Prostate gland (tissue), 2 donors: ENCODE measurements around the gene ACVR2B. TPM values are rescaled to one million over a fixed set of nuclear protein-coding genes. Genes with fewer than 3 reads are reported as not detected.

Source experiments
- DNase-seq: peaks from one replicate; pipeline ENCODE4 v3.0.0-alpha.2; 2019; ENCODE audit warnings: low spot score
- H3K27ac ChIP-seq, 2 donors: fragments of 200-600 bp; sonication (generic); 2 replicates each; pipeline ENCODE4 v1.5.1; 2017 to 2019
- H3K27me3 ChIP-seq: fragments of 200-600 bp; sonication (generic); replicated peaks from 2 replicates; pipeline ENCODE4 v1.5.1; 2019; ENCODE audit not compliant: insufficient read depth
- H3K36me3 ChIP-seq, 2 donors: fragments of 200-600 bp; sonication (generic); 1 replicate in 1 of 2; 2 replicates in 1 of 2; pipeline versions ENCODE4 v1.5.1 to v1.8.1; 2017 to 2019
- H3K4me1 ChIP-seq: fragments of 200-600 bp; sonication (generic); replicated peaks from 2 replicates; pipeline ENCODE4 v1.5.1; 2019
- H3K4me3 ChIP-seq, 2 donors: fragments of 200-600 bp; sonication (generic); 2 replicates each; pipeline ENCODE4 v1.5.1; 2017 to 2019
- H3K9me3 ChIP-seq: fragments of 200-600 bp; sonication (generic); 2 replicates; pipeline ENCODE4 v1.5.1; 2017
- POLR2A ChIP-seq: fragments of 450-650 bp; IDR thresholded peaks from one replicate; pipeline ENCODE4 v1.6.1; 2016; ENCODE audit warnings: antibody characterized with exemption, mild to moderate bottlenecking
- POLR2AphosphoS5 ChIP-seq: sonication (generic); formaldehyde crosslinking; IDR thresholded peaks from one replicate; pipeline ENCODE4 v1.6.1; 2017; ENCODE audit warnings: antibody characterized with exemption
- WGBS: methylation state at CpG from one replicate; pipeline ENCODE4 v1.1.5; 2018; 5-methylcytosine and 5-hydroxymethylcytosine counted together
- intact Hi-C: fragments of 100-400 bp; cut with DNase I; formaldehyde crosslinking; loops from one replicate; pipeline ENCODE4 v1.14.2; 2022
- total RNA-seq, 2 donors: library from RNA; depleted of rRNA; stranded (reverse); fragments of >200 nt; gene quantifications; one replicate each; pipeline ENCODE4 v1.1.0, GENCODE V29; 2016
- TF ChIP-seq, protein P1 (sequence below), 4 experiments: fragments of 200-600 bp in 2 of 4; fragments of 450-650 bp in 2 of 4; sonication (generic) in 2 of 4; IDR thresholded peaks; 1 replicate in 3 of 4; 2 replicates in 1 of 4; pipeline ENCODE4 v1.5.1; 2016 to 2019; ENCODE audit warnings: antibody characterized with exemption in 4 of 4, mild to moderate bottlenecking in 2 of 4, moderate library complexity in 2 of 4

The ACVR2B gene
- total RNA-seq, 2 donors from 2014 or later, result 5.8 to 24.3 TPM

DNA sequence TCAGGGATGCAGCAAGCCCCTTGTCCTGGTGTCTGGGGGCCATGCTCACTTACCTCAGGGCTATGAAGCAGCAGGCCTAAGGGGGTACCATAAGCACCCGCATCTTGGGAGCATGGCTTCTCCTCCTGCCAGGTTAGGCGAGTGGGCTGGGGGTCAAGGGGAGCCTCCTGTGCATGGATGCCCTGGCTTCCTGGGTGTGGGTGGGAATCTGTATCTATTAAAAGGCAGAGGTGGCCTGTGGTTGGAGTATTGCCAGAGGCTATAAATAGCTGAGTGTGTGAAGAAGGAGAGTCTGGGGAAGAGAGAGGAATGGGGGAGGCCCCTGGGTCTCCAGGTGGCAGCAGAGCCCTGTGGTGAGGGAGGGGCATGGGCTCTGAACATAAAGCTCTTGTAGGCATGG lies 19.5 kb downstream of the ACVR2B start:
- H3K27ac ChIP-seq, result no peak overlapping the region
- intact Hi-C loops, result no loop called here
- no peaks in the 10 kb centered on the region for H3K9me3 ChIP-seq
- no peaks in the 10 kb centered on the region for H3K4me1 ChIP-seq
- no peak overlapping the region for H3K4me3 ChIP-seq
- H3K36me3 ChIP-seq, result no peaks in the 10 kb centered on the region
- WGBS, result 94% methylated on average over 2 of the region's 2 CpGs
- TF ChIP-seq, protein P1, sequence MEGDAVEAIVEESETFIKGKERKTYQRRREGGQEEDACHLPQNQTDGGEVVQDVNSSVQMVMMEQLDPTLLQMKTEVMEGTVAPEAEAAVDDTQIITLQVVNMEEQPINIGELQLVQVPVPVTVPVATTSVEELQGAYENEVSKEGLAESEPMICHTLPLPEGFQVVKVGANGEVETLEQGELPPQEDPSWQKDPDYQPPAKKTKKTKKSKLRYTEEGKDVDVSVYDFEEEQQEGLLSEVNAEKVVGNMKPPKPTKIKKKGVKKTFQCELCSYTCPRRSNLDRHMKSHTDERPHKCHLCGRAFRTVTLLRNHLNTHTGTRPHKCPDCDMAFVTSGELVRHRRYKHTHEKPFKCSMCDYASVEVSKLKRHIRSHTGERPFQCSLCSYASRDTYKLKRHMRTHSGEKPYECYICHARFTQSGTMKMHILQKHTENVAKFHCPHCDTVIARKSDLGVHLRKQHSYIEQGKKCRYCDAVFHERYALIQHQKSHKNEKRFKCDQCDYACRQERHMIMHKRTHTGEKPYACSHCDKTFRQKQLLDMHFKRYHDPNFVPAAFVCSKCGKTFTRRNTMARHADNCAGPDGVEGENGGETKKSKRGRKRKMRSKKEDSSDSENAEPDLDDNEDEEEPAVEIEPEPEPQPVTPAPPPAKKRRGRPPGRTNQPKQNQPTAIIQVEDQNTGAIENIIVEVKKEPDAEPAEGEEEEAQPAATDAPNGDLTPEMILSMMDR (IDR thresholded peaks at IDR 0.05), result no peak
- TF ChIP-seq POLR2AphosphoS5, result no peak
- no peak for TF ChIP-seq POLR2A
- no peaks in the 10 kb centered on the region for H3K27me3 ChIP-seq
- no peak for DNase-seq

DNA sequence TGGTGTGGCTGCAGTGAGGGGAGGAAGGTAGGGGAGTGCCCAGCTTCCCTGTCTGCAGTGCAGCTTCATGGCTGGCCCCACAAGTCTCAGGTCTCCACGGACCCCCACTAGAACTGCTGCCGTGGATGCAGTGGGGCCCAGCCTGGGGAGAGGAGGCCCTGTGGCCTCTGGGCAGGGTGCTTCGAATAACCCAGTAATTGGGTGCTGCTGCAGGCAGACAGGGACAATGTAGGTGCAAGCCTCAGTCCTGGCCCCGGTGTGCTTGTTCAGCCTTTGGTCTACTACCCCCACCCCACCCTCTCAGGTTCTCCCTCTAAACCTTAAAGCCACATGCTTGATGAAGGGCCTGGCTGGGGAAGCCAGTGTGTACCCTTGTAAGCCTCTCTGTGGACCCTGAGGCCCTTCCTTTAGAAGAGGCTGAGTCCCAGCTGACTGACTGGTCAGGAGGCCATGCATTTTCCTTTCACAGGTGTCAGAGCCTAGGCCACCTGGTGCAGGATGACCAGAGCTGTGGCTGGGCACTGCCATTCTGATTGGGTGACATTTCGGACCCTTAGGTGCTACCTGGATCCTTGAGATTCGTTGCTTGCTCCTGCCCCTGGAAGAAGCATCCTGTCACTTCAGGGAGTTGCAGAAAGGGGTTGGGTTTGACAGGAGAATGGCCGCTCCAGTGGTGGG lies 21.4 kb downstream of the ACVR2B start:
- 92% methylated on average over 7 of the region's 7 CpGs for WGBS
- Histone ChIP-seq H3K9me3 (no peaks in the 10 kb centered on the region), H3K27me3 (no peaks in the 10 kb centered on the region), H3K4me1 (no peaks in the 10 kb centered on the region), H3K36me3 (no peaks in the 10 kb centered on the region), H3K4me3 (no peak overlapping the region), H3K27ac (no peak overlapping the region)
- intact Hi-C loops, result no loop called here
- TF ChIP-seq, protein P1 (IDR thresholded peaks at IDR 0.05), result no peak
- TF ChIP-seq POLR2A, result no peak
- TF ChIP-seq POLR2AphosphoS5, result no peak
- DNase-seq, result no peak

DNA sequence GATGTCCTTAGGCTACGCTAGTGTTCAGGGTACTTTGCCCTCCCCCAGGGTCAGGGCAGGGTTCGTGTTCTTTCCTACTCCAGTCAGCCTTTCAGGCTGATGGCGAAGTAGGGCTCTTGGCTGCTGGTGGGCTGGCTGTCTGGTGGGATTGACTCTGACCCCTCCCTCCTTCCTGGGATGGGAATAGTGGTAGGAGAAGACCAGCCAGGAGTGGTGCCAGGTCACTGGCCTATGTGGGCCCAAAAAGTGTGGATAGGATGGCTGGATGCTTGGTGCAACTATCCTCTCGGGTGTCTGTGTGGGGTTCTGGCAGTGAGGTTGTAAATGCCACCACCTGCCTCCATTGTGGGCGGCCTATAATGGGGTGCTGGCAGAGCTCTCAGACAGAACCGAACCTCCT lies 22.0 kb downstream of the ACVR2B start:
- H3K27me3 ChIP-seq, result no peaks in the 10 kb centered on the region
- H3K4me1 ChIP-seq, result no peaks in the 10 kb centered on the region
- H3K4me3 ChIP-seq, result no peak overlapping the region
- WGBS, result 91% methylated on average over 6 of the region's 6 CpGs
- intact Hi-C loops, result no loop called here
- TF ChIP-seq POLR2AphosphoS5 (no peak), POLR2A (no peak)
- TF ChIP-seq, protein P1 (IDR thresholded peaks at IDR 0.05), result no peak
- H3K36me3 ChIP-seq, result no peaks in the 10 kb centered on the region
- no peaks in the 10 kb centered on the region for H3K9me3 ChIP-seq
- no peak overlapping the region for H3K27ac ChIP-seq
- DNase-seq, result no peak

DNA sequence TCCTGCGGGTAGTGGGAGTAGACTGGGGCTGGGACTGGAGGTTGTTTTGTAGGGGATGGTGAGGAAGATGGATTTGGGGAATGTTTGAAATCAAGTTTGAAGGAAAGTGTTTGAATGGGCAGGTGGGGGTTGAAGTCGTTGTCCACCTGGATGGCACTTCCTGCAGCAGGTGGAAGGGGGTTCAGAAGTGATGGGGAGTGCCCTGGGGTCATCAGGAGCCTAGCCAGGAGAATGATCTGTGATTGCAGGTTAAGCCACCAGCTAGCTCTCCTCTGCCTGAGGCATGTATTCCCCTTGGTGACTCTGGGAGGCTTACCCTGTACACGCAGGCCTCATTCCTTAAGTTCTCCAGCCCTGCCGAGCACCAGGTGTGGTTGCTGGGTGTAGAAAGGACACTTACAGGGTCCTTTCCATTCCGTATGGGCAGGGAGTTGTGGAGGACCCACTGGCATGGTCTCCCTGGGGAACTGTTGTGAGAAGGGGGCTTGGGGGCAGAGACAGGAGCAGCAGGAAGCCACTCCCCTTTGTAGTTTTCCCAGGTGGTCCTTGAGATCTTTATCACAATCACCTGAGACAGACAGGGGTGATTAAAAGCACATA lies 22.6 kb downstream of the ACVR2B start:
- intact Hi-C loops, result no loop called here
- DNase-seq, result no peak
- 70% methylated on average over 5 of the region's 5 CpGs for WGBS

More for the DNA sequence above, 22.6 kb downstream of the ACVR2B start:
- Histone ChIP-seq H3K27me3 (no peaks in the 10 kb centered on the region), H3K4me1 (no peaks in the 10 kb centered on the region), H3K9me3 (no peaks in the 10 kb centered on the region), H3K27ac (no peak overlapping the region), H3K4me3 (no peak overlapping the region), H3K36me3 (peaks cover 0 to 2% of the 10 kb centered on the region in 2 donors)
- TF ChIP-seq, protein P1 (IDR thresholded peaks at IDR 0.05), result no peak
